AG09319 (cell line): ENCODE data around the gene COG8.

Experiments
- DNase-seq: peaks from one replicate; pipeline ENCODE4 v3.0.0-alpha.2; 2010; ENCODE audit warnings: low read depth; ENCODE audit errors: extremely low read depth
- TF ChIP-seq, protein P1 (sequence below): IDR thresholded peaks from 2 replicates; pipeline ENCODE4 v1.5.1; 2011; ENCODE audit warnings: low read depth, mild to moderate bottlenecking, inconsistent platforms, low read length, moderate library complexity

The COG8 gene

DNA sequence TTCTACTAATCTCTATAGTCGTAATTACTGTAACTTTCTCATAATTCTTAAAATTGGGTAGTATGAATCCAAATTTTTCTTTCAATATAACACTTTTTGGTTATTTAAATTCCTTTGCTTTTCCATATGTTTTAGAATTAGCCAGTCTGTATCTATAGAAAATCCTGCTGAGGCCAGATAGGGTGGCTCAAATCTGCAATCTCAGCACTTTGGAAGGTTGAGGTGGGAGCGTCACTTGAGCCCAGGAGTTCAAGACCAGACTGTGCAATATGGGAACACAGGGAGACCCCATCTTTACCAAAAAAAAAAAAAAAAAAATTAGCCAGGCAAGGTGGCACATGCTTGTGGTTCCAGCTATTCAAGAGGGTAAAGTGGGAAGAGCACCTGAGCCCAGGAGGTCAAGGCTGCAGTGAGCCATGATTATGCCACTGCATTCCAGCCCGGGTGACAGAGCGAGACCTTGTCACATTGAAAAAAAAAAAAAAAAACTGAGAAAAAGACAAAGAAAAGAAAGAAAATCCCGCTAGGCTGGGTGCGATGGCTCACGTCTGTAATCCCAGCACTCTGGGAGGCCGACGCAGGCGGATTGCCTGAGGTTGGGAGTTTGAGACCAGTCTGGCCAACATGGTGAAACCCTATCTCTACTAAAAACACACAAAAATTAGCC is 37.2 kb upstream of the COG8 start:
- no peak for DNase-seq
- TF ChIP-seq, protein P1, sequence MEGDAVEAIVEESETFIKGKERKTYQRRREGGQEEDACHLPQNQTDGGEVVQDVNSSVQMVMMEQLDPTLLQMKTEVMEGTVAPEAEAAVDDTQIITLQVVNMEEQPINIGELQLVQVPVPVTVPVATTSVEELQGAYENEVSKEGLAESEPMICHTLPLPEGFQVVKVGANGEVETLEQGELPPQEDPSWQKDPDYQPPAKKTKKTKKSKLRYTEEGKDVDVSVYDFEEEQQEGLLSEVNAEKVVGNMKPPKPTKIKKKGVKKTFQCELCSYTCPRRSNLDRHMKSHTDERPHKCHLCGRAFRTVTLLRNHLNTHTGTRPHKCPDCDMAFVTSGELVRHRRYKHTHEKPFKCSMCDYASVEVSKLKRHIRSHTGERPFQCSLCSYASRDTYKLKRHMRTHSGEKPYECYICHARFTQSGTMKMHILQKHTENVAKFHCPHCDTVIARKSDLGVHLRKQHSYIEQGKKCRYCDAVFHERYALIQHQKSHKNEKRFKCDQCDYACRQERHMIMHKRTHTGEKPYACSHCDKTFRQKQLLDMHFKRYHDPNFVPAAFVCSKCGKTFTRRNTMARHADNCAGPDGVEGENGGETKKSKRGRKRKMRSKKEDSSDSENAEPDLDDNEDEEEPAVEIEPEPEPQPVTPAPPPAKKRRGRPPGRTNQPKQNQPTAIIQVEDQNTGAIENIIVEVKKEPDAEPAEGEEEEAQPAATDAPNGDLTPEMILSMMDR = no peak

DNA sequence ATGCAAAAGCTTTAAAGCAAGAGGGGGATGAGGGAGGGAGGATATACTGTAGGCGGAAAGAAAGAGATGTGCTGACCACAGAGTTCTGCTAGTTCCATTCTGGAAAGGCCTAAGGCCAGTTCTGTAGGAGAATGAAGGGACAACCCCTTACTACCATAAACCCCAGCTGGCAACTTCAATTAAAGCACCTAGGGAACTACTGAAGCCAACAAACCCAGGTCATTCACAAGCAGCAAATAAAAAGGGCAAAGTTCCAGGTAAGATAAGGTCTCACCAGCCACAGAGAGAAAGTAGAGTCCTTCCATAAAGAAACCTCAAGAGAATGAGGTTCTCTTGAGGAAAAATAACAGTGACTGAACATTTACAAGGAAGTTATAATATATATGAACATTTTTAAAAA is 33.7 kb upstream of the COG8 start:
- DNase-seq = no peak
- TF ChIP-seq, protein P1 = no peak

DNA sequence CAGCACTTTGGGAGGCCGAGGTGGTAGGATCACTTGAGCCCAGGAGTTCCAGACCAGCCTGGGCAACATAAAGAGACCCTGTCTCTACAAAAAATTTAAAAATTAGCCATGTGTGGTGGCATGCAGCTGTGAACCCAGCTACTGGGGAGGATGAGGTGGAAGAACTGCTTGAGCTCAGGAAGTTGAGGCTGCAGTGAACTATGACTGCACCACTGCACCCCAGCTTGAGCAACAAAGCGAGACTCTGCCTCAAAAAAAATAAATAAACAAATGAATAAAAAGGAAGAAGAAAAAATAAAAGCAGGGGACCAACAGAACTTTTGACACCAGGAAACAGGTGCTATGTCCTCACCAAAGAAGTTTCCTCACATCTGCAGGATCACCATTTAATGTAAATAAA is 32.2 kb upstream of the COG8 start:
- DNase-seq = no peak
- TF ChIP-seq, protein P1 = no peak

DNA sequence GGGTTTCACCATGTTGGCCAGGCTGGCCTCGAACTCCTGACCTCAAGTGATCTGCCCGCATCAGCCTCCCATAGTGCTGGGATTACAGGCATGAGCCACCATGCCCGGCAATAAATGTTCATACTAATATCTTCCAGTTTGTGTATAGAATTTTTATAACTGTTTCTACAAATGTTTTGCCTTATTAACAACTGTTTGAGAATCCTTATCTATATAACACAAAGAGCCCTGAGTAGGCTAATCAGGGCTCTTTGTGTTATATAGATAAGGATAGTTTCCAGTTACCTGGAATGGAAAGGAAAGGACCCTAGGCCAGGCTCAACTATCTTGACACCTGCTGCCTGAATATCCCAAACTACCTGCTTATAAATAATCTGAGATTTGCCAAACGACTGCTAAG is 29.5 kb upstream of the COG8 start:
- TF ChIP-seq, protein P1 = no peak
- DNase-seq = no peak

DNA sequence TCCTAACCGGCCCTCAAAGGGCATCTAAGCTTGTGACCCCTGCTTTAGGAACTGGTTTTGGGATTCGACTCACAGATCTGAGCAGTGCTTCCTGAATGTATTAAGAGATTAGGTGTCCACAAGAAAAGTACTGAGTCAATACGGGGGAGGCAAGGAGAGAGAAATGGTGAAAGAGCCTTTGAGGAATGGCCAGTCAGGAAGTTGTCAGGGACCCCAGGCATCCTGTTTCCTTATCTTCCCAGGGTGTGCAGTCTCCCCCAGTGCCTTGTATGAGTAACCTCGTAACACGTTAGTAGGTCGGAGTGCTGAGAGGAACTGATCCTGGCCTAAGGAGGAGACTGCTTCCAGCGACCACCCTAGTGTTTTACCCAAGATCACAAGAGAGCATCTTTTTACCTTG is 28.6 kb upstream of the COG8 start:
- no peak for DNase-seq
- TF ChIP-seq, protein P1 = no peak

DNA sequence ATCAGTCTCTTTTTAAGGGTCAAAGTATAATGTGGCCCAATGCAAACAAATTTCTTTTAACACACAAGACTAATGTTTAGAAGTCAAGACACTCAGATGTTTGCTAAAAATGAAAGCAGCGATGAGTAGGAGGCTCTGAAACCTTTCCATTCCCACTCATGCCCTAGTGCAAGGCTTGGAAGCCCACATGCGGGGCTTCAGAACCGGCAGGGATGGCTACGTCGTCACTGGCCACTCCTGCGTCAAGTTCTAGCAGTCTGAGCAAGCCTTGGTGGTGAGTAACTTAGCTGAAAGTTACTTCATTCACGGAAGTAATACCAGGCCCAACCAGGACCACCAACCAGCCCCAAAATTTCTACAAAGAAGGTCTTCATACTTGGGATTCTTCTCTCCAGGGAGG is 27.1 kb upstream of the COG8 start:
- no peak for DNase-seq
- TF ChIP-seq, protein P1 = no peak

DNA sequence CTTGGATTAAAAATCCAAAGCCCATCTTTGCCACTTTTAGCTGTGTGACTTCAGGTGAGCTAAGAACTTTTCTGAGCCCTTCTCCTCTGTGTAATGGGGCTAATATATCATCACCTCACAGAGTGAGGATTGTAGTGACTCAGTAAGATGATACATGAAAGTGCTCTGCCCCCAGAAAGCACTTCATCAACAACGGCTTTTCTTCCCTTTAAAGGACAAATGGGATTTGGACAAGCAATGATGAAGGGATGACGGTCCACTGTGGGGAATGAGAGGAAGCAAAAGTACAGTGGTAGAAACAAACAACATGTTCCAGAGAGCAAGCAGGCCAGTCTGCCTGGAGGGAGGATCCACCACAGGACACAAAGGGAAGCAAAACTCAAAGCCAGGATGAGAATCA is 26.5 kb upstream of the COG8 start:
- no peak for DNase-seq

More for the DNA sequence above, 26.5 kb upstream of the COG8 start:
- TF ChIP-seq, protein P1 = no peak
